ENCODE measurements around the gene ETV6.
"Not testable (repeated sequence)": the region's sequence is repeated elsewhere in the genome, so short reads cannot be mapped to it uniquely, and the experiment has no call there.

ETV6 gene

DNA sequence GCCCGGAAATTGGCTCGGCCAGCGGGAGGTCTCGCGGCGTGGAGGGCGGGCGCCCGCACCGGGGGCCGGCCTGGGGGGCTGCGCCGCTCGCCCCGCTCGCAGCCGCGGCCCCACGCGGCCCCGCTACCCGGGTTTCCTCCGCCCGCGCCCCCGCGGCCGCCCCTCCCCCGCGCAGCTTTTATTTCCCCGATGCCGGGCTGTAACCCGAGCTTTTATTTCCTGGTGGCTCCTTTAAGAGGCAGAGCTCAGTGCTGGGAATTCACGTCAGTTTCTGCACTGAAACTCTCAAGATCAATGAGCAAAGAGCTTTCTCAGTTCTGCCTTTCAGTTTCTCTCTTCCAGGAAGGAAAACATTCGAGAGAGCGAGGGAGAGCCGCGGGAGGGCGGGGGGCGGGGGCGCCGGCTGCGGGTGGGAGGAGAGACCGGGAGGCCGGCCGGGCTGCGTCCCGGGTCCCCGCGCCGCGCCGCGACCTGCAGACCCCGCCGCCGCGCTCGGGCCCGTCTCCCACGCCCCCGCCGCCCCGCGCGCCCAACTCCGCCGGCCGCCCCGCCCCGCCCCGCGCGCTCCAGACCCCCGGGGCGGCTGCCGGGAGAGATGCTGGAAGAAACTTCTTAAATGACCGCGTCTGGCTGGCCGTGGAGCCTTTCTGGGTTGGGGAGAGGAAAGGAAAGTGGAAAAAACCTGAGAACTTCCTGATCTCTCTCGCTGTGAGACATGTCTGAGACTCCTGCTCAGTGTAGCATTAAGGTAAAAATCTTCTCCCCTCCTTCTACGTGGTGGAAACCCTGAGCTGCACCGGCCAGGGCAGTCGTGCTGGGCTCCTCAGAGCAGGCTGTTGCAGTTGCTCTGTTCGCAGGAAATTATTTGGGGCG is at the start of gene ETV6:
TSS of gene ETV6 (plus strand) at position 262 of the 873 bp plus-strand sequence. CDS start at position 716, 454 bp downstream.
- DNase-seq = peak; percentile 57

DNA sequence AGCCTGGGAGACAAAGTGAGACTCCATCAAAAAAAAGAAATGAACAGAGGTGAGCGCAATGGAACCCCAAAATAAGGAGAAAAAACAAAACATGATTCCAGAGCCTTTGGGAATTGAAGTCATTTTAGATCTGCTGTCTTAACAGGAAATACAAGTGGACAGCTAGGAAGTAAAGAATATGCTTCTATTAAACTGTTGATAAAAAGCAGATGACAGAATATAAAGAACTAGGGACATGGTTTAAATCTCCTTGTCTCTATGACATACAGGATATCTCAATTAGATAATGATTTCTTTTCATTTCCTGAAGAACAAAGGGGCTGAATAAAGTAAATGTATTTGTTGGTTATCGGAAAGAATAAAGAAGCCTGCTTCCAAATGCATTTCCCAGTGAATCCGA is 49.3 kb upstream of the ETV6 start:
- no peak for DNase-seq

DNA sequence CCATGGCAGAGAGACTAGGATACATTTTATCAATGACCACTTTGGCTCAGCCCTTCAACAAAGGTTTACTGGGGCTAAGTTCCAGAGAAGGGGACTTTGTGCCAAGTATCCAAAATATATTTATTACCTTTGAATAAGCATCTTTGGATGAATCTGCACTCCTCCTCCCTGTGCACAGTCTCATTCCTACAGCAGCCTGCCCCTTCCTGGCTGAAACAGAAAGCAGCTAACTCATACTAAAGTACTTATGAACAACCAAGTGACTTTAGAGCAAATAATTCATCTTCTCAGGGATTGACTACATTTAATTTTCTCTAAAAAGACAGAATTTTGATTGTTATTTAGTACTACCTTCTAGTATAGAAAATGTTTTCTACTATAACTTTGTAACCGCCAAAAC is 47.8 kb upstream of the ETV6 start:
- DNase-seq = no peak

DNA sequence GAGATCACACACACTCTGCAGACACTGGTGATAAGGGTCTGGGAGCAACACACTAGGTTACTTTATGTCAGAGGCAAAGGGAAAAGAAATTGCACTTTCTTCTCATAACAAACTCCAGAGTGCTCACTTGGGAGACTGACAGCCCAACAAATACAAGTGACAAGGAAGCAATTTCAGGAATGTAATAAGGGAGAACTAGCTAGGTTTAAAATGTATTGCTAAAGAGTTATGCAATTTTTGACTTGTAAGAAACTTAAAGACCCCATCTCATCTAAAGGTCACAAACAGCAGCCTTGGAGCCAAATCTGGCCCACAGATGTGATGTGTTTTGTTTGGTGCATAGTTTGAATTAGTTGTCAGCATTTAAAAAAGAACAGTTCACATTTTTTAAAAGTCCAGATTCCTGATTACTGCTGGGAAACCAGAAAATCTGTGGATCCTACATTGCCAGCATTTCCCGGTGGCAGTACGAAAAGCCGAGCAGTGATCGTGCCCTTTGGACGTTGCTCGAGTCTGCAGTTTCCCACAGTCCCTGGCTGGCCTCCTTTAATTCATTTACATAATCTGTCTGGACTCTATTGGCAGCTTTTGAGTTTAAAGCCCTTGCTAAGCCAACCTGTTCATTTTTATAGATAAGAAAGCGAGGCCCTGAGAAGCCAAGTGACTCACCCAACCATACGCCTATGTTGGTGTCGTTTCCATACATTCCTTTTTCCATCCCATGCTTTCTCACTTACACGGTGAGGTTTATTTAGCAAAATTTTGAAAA is 42.0 kb upstream of the ETV6 start:
- no peak for DNase-seq

DNA sequence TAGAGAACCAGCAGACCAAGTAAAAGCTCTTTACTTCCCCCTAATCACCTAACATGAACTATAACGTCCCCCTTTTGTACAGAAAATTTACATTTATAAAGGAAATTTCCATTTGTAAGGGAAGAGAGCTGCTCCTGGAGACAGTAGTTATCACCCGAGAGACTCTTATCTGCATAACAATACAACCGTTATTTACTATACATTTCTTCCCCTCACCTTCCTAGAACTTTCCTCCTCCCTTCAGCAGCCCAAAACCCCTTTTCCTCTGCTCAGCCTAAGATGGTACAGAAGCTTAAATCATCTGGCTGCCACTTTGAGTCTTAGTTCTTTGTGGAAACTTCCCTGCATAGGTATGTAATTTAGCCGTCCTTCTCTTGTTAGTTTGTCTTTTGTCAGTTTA is 40.4 kb upstream of the ETV6 start:
- DNase-seq = no peak

DNA sequence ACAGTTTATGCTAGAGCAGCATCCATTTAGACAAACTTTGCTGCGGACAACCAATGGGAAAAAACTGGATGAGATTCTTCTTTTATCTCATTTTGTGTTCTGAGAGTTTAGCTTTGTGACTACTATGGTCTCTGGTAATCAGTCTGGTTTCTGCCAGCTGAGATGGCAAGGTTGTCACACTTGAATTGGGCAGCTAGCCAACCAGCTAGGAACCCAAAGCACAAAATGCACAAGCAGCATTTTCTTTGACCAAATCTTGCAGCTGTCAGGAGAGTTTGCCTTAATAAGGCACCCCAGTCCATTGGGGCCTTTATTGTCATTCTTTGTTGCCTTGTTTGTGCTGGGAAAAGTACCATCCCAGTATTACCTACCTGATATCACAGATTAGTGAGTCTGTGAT is 34.0 kb upstream of the ETV6 start:
- DNase-seq = no peak

DNA sequence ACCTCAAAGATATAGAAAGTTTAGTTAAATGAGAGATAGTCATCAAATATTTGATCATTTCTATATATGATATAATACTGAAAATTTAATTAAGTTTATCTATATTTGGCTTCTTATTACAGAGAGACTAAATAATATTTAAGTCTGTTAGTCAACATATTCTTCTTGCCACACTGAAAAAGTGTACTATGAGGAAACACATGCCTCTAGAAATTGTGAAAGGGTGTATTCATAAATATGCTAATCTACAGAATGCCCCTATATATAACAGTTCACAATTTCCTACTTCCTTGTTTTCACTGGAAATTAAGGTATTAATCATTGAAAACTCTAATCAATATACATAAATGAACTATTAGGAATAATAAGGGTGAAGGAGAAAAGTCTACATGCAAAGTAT is 31.4 kb upstream of the ETV6 start:
- no peak for DNase-seq

DNA sequence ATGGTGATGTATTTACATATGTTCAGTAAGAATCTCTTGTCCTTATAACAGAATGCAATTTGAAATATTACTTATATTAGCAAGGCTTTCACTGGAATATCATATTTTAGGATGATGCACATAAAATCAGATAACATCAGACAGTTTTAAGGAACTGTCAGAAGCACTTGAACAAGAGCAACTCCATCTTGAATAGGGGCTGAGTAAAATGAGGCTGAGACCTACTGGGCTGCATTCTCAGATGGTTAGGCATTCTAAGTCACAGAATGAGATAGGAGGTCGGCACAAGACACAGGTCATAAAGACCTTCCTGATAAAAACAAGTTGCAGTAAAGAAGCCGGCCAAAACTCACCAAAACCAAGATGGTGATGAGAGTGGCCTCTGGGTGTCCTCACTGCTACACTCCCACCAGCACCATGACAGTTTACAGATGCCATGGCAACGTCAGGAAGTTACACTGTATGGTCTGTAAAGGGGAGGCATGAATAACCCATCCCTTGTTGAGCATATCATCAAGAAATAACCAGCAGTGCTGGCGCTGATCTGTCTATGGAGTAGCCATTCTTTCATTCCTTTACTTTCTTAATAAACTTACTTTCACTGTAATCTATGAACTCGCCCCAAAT is 27.6 kb upstream of the ETV6 start:
- no peak for DNase-seq

DNA sequence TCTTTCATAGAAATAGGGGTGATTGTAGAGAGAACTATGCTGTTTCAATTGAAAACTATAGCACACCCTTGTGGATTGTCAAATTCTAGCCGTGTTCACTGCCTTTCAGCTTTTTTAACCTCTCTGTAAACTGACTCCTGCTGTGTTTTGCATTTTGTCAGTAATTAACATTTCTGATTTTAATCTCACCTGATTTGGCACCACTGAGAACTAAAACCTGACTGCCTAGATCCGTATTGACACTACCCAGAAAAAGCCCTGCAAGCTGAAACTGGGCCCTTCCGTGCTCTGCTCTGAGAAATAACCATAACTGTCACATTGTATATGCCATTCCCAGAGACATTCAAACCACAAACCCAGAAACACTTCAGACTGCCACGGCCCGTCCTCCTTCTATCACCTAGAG is 26.6 kb upstream of the ETV6 start:
- DNase-seq = no peak

DNA sequence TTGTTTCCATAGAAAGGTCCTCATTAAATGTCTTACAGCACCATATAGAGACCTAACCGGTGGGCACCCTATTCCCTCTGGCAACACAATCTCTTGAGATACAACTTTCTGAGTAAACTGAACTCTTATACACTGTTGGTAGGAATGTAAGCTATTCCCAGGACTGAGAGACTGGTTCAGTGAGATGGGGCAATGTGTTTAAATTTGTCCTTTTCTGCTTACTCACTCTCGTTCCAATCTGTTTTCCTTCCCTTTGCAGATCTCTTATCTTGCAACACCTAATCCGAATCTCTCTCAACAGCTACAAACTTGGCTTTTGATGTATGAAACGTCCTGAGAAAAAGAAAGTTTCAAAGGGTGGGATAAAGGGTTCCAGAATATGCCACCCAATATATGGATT is 26.1 kb upstream of the ETV6 start:
- DNase-seq = no peak

DNA sequence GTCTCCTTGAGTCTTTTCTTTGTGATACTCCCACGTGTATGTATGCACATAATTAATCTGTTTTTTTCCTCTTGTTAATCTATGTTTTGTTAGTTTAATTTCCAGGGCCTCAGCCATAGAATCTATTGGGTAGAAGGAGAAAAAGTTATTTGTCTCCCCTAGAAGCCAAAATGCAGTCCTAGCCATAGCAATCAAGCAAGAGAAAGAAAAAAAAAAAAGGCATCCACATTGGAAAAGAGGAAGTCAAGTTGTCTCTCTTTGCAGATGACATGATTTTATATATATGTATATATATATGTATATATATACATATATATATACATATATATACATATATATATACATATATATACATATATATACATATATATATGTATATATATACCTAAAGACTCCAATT is 25.4 kb upstream of the ETV6 start:
- DNase-seq = no peak

DNA sequence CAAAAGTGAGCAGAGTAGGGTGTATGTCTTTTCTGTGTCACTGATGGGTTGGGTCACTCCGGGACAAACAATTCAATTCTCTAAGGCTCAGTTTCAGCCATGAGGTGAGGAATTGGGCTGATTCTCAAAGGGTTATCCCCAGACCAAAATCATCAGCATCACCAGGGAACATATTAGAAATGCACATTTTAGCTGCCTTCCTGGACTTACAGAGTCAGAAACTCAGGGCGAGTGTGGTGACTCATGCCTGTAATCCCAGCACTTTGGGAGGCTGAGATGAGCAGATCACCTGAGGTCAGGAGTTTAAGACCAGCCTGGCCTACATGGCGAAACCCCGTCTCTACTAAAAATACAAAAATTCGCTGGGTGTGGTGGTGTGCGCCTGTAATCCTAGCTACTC is 21.8 kb upstream of the ETV6 start:
- not testable (repeated sequence) for DNase-seq

DNA sequence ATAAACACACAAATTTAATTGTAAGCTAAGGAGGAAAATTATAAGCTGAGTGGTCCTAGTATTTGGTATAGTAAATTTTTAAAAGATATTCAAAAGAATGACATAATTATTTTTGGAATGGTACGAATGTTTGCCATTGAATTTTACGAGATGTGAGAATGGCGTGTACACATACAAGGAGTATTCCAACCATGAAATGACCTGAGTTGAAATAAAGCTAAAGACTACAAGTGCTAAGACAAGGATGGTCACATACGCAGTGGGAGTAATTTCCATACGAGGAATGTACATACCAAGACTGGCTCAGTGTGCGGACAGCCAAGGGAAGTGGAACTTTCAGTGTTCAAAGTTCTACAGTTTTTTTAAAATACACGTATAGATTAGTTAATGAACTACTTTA is 21.1 kb upstream of the ETV6 start:
- no peak for DNase-seq

DNA sequence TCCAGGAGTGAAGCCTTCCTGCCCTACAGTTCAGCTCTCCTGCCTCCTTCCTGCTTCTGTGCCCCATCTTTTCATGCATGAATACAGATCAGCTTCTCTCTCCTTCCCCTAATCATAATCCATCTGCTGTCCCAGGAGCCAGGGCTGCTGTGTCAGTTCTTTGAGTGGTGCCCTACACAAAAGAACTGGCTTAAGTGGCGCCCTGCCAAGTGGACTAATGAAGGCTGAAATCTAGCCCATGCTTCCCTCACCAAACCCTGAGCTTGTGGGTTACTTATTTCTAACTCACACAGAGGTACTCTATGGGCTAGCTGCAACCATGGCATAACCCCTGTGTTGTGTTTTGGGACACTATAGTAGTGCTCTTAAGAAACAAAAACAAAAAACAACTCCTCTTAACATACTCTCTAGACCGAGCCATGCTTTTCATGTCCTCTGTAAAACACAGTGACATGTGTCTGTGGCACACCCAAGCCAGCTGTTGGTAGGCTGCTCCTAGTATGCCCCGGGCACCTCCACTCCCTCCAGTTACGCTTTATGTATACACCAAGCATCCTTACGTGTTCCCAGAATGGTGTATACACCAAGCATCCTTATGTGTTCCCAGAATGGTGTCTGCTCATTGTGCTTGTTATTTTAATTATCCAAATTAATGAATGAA is 19.3 kb upstream of the ETV6 start:
- DNase-seq = peak; percentile 78

DNA sequence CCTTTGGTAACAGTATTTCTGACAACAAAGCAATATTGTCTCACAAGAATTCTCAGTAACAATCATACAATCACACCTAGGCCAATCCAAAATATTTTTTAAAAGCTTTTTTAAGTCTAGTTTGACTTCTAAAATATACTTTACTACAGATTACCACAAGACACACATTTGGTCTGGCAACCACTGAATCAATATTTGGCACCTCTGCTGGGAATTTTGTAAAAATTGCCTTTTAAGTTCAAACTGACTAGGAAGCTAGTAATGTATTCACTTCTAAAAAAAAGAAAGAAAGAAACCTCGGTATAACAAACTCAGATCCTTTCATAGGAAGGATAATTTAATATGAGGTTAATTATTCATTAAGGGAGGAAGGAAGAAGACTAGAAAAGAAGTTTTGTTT is 18.2 kb upstream of the ETV6 start:
- DNase-seq = no peak

DNA sequence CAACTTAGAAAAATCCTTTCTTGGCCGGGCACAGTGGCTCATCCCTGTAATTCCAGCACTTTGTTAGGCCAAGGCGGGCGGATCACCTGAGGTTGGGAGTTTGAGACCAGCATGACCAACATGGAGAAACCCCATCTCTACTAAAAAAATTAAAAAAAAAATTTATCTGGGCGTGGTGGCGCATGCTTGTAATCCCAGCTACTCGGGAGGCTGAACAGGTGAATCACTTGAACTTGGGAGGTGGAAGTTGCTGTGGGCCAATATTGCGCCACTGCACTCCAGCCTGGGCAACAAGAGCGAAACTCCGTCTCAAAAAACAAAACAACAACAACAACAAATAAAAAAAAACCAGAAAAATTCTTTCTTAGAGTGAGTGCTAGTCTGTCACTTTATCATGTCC is 17.6 kb upstream of the ETV6 start:
- DNase-seq = not testable (repeated sequence)

DNA sequence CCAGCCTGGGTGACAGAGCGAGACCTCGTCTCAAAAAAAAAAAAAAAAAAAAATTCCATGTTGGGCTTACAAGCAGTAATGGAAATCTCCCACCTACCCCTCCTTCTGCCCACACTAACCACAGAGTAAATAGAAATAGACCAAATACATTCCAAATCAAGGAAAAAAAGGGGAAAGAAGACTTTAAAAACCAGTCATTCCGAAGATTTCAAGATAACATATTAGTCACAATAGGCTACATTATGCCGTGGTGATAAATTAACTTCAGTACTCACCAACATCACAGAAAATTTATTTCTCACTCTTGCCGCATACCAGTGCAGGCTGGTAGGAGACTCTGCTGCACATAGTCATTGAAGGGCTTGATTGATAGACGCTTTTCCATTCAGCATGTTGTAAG is 15.5 kb upstream of the ETV6 start:
- DNase-seq = no peak

DNA sequence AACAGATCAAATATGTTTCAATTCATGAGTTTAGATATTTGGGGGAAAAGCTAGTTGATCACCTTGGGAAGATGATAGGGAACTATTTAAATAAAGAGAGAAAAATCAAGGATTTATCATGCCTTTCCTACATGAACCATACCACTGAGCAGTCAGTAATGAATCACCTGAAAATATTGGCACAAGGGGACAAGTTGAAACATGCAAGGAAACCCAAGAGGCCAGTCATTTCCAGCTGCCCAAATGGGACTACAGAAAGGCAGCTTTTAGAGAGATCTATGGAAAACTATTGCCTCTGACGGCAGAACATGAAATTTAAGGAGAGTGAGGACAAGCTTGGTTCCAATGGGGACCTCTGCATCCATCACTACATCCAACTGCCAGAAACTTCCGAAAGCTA is 14.1 kb upstream of the ETV6 start:
- no peak for DNase-seq

DNA sequence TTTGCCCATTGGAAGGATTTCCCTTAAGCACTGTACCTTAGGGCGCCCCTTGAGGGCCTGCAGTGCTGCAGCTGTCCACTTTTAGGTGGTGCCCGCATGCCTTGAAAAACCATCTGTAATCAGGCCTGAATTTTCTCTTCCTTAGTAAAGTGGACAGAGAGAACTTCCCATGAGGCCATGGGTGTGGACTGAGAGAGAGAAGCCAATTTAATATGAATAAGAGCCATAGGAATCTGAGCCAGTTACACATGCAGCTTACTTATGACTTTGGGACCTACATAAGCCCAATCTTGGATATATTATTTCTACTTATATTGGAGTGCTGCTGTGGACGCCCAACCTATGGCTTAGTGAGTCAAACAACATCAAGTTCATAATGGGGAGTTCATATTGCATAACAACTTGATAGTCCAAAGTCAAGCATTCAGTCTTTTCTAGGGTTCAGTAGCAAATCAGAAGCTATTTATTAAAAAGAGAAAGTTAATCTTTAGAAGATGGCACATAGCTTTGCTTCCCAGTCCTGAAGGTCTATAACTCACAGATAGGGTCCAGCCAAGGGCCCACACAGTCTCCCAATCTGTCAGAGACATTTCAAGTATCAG is 11.1 kb upstream of the ETV6 start:
- DNase-seq = no peak

DNA sequence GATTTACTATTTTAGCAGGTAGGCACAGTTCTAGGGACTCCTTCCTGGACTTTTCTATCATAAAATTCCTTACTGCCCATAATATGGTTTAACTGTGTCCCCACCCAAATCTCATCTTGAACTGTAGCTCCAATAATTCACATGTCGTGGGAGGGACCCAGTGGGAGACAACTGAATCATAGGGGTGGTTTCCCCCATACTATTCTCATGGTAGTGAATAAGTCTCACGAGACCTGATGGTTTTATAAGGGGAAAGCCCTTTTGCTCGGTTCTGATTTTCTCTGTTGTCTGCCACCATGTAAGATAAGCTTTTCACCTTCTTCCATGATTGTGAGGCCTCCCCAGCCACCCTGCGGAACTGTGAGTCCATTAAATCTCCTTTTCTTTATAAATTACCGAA is 10.0 kb upstream of the ETV6 start:
- DNase-seq = no peak

DNA sequence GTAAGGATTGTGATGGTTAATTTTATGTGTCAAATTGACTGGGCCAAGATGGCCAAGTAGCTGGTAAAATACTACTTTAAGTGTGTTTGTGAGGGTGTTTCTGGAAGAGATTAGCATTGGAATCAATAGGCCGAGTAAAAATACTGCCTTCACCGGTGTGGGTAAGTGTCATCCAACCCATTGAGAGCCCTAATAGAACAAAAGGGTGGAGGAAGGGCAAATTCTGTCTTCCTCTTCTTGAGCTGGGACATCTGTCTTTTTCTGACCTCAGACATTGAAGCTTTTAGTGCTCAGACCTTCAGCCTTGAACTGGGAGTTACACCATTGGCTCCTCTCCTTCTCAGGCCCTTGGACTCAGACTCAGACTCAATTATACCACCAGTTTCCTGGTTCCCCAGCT is 8.0 kb upstream of the ETV6 start:
- no peak for DNase-seq

DNA sequence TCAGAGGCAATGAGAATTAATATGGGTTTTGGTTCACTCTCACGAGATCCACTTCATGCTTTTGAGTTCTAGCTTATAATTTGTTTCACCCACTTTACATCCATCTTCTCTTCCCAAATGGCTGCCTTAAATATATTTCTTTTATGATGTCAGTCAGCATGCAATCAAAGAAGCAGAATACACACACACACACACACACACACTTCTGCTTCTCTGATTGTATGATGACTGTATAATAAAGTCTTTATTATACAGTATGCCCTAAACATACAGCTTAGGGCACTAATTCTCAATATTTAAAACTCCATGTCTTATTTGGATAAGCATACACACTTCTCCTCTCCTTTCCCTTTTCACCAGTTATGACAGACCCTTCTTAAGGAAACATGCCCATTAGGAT is 6.7 kb upstream of the ETV6 start:
- DNase-seq = no peak

DNA sequence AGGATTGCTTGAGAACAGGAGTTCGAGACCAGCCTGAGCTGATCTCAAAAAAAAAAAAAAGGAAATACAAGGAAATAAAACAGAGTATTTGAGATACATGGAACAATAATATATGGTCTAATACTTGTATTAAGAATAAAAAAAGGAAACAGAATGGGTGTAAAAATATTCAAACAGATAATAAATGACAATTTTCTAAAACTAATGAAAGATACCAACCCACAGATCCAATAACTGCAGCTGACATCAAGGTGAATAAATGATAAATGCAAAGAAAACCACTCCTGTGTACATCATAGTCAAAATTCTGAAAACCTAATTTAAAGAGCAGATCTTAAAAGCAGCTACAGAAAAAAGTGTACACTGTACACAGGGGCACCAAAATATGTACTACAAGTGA is 4.1 kb upstream of the ETV6 start:
- DNase-seq = no peak
